ENCODE measurements around the gene AP1B1. TPM values are rescaled to one million over a fixed set of nuclear protein-coding genes. Genes with fewer than 3 reads are reported as not detected.

The AP1B1 gene
- 87.8 and 98.3 TPM in 2 replicates for total RNA-seq

GRCh38 chr22:29387921-29388758 lies at the start of gene AP1B1:
Gene AP1B1, minus strand, starts transcription at chr22:29388570. Its CDS starts 21,327 bp downstream, at chr22:29367243.

DNA sequence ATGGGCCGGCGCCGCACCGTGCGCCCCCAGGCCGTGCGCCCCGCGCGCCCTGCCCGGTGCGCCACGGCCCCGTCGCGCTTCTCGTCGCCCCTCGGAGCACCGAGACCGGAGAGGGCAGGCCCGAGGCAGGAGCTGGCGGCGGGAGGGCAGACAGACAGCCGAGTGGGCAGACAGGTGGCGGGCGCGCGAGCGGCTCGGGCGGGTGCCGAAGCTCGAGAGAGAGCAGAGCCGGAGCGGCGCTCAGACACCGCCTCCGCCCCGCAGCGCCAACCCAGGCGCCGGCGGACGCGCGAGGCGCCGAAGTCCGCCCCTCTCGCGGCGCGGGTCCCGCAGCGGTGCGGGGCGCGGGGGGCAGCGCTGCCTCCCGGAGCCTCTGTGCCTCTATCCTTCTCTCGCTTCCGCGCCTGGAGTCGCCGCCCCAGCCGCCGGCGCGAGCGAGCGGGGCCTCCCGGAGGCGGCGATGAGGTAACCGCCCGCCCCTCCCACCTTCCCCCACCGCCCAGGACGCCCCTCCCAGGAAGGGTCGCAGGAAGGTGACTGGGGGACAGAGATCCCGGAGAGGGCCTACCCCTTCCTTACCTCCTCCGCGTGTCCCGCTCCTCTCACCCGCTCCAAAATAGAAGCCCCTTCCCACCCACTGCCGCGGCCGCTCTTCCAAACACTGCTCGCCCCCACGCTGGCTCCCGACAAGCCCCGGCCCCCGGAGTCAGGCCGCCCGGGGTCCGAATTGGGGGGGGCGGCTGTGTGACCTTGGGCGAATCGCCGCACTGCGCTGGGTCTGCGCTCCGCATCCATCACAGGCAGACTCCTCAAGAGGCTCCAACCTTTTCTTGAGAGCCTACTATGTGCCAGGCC lies 72.9 kb downstream of the AP1B1 start, which contains the start of gene RASL10A:
Gene RASL10A, minus strand, starts transcription at position 412 of the 855 bp plus-strand sequence. CDS start 451 bp downstream, outside the sequence.

DNA sequence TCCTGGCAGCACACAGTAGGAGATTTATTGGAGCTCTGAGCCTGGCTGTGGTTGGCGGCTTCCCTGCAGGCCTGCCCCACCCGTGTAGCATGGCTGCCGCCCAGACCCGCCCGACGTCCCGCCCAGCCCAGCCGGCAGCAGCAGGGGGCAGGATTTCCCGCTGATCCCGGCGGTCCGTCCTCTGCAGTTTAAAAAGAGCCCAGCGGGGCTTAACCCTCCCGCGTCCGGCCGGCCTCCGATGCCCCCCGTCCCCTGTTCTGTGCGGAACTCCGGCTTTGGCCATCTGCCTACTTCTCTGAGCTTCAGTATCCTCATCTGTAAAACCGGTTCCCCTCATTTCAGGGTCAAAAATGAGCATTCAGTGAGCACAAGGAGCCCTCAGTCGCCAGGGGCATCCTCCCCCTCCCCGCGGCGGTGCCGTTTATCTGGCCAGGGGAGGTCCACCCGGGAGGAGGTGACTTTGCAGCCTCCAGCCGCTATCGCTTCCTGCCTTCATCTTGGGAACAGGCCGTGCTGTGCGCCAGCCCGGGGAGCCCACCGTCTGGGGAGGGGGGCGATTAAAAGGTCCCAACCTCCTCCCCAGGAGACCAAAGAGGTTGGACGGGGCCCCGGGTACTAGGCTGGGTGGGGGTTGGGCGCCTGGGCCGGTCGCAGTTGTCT lies 82.1 kb downstream of the AP1B1 start, which contains the start of gene GAS2L1:
Gene GAS2L1, plus strand, starts transcription at position 476 of the 660 bp plus-strand sequence. CDS start 1,456 bp downstream, outside the sequence.

Other genes starting within 250 kb of the AP1B1 start
- not detected in 2 replicates for gene EMID1, start 182.7 kb downstream of the AP1B1 start, total RNA-seq
- gene RHBDD3, start 120.6 kb downstream of the AP1B1 start, total RNA-seq, result 14.5 and 14.7 TPM in 2 replicates
- gene EWSR1, start 120.3 kb downstream of the AP1B1 start, total RNA-seq, result 140 and 162 TPM in 2 replicates
- 14.7 and 23.1 TPM in 2 replicates for gene GAS2L1, start 81.9 kb downstream of the AP1B1 start, total RNA-seq
- gene RASL10A, start 72.9 kb downstream of the AP1B1 start, total RNA-seq, result 0.09 and 0.72 TPM in 2 replicates
- not detected in 2 replicates for gene RFPL1, start 50.0 kb upstream of the AP1B1 start, total RNA-seq
- gene NEFH, start 91.6 kb upstream of the AP1B1 start, total RNA-seq, result 0.56 and 0.63 TPM in 2 replicates
- gene THOC5, start 165.2 kb upstream of the AP1B1 start, total RNA-seq, result 49.3 and 53.6 TPM in 2 replicates
- 30.9 and 32.5 TPM in 2 replicates for gene NIPSNAP1, start 192.5 kb upstream of the AP1B1 start, total RNA-seq
- 93.5 and 98.7 TPM in 2 replicates for gene NF2, start 215.1 kb upstream of the AP1B1 start, total RNA-seq